Ammon's horn (tissue), 1 donor: ENCODE results near the gene CDK19.

Source experiments
- DNase-seq: peaks from one replicate; pipeline ENCODE4 v3.0.0-alpha.2; 2016; ENCODE audit warnings: low spot score

The CDK19 gene

DNA sequence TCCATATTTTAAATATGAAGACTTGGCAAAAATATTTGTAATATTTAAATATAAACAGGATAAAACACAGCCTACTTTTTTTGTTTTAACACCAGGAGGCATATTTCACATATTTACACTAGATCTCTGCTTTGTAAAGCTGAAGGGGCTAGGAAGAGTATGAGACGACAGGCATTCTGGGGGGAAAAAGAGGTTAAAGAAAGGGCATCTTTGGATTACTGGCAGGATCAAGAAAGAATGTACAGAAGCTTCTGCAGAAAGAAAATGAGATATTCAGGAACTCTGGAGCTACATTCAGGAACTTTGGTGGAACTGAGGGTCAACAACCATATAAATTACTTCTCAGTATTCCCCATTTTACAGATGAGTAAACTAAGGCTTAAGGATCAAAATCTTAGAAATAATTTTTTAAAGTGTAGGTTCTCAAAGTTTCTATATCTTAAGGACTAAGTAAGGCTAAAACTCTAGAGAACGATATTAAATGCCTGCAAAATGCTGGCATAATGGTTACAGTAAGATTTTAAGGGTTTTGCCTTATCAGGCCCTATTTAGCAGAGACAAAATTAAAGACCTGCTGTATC lies 156.5 kb downstream of the CDK19 start:
- no peak for DNase-seq

DNA sequence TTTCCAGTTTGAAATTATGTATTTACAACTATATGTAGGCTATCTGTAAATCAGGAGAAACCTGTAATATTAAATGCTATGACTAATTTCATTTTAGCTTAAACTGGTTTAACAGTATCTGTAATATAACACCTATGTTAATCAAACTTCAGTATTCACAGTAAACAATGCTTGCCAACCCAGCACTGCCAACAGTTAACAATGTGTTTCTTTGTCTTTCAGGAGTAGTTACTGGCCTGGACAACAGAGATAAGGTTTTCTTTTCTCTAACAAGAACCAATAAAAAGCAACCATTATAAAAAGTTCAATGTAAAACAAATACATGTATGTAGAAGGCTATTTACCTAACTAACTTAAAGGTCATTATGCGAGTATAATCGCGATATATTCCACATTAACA lies 158.8 kb downstream of the CDK19 start:
- peak; percentile 75 for DNase-seq

DNA sequence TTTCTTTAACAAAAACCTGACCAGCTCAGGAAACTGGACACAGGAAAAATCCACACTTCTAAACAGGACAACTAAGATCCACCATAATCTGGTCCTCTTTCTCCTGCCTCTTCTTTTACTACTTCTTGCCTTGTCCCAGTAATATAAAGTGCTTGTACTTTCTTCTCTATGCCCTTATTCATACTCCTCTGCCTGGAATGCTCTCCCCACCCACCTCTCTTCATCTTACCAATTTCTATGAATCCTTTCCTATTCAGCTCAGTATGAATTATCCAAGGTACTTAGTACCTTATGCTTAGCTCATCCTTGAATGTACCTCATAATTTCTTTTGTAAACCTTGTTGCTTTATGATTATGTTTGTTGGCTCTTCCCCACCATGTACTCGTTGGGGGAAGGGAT lies 159.4 kb downstream of the CDK19 start:
- no peak for DNase-seq

DNA sequence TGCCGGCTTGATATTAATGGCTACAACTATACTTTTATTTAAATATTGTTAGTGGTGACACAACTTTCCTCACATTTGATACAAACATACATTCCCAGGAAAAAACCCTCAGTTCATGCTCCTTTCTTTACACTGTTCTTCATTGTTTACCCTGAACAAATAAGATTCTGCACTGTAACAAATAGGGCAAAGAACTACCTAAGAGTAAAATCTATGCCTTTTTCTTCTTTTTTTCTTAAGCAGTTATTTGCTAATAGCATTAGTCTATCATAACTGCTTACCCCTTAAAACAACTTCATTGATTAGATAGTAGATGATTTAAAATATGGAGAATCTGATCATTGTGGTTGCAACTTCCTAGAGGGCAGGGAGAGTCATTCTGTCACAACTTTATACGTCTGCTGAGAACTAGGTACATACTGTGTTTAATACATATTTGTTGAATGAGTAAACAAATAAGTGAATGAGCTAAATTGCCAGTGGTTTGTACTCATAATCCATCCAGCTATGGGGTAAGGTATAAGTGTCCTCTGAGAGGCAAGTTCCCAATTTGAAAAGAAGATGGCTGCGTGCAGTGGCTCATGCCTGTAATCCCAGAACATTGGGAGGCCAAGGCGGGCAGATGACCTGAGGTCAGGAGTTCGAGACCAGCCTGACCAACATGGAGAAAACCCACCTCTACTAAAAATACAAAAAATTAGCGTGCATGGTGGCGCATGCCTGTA lies 161.0 kb downstream of the CDK19 start:
- no peak for DNase-seq

DNA sequence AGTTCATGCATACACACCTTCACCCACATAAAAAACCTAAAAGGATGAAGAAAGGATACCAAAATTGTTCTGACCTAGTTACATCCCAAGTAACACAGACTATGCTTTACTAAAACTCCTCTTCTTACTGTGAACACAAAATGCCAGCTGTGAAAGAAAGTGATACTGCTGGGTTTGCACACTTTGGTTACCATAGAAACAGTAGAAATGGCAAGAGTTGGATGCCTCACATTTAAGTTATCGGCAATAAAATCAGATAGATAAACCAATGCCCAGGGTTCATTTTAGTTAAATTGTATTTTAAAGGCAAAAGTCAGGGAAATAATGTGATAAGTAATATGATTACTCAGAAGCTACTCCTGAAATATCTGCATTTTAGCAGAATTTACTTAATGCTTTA lies 161.9 kb downstream of the CDK19 start:
- DNase-seq = no peak

DNA sequence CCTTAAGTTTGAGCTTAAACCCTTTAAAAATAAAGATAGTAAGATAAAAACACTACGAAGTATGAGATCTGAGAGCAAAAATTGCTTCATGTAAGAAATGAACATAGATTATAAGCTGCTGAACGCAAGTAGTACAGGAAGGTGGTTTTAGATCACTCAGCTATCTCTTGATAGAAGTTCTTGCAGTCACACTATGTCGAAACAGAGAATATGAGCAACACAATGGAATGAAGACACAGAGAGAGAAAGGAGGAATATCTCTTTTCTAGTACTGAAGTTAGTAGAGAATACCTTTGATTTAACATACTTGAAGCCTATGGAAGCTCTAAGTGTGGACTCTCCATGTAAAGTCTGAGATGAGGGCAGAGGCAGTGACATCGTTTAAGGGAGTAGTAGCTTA lies 162.7 kb downstream of the CDK19 start:
- DNase-seq = no peak

DNA sequence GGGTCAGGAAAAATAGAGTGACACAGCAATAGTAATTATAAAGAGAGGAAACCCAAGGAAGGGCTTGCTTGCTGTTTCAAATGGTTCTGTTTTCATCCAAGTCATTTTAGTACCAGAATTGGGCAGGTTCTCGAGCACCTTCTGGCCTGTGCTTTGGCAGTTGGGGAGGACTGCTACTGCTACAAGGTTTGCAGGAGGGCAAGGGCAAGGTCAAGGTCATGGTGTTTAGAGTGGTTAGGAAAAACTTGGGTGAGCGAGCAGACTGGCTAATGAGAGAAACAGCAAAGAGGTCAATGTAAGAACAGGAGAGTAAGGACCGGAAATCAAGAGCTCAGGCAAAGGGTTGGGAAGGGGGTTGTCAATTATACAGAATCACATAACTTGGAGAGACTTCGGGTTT lies 164.5 kb downstream of the CDK19 start:
- no peak for DNase-seq

DNA sequence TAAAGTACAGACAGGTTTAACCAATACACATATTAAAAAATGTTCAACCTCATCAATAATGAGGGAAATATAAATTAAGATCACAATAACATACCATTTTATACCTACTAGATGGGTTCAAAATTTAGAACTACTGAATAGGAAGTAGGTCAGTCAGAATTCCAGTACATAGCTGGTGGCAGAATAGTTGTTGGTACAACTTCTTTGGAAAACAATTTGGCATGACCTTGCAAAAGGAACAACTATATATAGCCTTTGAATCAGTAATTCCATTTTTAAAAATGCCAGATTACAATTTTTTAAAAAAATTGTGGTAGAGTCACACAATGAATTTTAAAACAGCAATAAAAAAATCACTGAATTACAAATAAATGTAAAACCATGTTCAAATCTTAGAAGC lies 165.6 kb downstream of the CDK19 start:
- DNase-seq = no peak

DNA sequence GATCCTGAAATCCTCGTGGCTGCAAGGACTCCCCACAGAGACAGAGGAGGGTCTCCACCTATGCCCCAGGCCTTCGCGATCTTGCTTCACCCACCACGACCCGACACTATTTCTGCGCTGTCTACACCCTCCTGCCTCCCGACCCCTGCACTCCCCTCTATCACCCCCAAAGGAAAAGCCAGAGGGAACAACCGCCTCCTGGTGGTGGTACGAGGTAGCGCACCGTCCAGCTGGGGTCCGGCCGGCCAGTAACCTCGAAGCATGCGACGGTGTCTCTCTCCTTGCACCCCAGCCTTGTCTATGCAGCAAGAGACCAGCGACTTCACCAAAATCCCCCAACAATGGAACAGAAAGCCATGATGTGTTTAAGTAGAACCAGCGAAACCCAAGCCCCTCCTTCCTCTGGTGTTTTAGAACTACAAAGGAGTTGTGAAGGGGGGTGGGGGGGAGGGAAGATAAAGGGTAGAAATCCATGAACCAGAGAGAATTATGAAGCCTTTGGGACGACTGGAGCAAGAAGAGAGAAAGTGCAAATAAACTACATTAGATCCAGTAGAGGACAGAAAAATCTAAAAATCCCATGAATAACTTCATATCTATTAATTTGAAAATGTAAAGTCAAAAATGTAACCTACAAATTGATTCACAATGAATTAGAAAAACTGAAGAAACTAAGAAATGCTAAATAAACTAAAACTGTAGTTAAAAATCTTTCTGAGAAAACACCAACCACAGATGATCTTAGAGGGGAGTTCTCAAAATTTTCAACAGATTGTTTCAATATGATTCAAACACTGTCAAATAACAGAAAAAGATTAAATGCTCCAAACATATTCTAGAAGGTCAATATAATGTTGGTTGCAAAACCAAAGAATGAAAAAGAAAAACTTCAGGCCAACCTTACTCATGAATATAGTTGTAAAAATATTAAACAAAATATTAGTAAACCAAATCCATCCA lies 168.0 kb downstream of the CDK19 start:
- DNase-seq = no peak

DNA sequence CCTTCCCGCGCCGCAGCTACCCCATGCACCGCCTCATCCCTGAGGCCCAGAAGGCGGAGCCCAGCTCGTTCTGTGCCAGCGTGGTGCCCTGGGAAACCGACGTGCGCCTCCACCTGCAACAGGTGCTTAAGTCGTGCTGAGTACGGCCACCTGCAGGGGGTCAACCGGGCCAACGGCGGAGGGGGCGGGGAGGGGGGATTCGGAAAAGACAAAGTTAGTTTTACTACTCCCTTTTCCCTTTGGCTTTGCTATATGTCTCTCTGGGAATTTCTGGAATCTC lies 168.9 kb downstream of the CDK19 start:
- DNase-seq = no peak

DNA sequence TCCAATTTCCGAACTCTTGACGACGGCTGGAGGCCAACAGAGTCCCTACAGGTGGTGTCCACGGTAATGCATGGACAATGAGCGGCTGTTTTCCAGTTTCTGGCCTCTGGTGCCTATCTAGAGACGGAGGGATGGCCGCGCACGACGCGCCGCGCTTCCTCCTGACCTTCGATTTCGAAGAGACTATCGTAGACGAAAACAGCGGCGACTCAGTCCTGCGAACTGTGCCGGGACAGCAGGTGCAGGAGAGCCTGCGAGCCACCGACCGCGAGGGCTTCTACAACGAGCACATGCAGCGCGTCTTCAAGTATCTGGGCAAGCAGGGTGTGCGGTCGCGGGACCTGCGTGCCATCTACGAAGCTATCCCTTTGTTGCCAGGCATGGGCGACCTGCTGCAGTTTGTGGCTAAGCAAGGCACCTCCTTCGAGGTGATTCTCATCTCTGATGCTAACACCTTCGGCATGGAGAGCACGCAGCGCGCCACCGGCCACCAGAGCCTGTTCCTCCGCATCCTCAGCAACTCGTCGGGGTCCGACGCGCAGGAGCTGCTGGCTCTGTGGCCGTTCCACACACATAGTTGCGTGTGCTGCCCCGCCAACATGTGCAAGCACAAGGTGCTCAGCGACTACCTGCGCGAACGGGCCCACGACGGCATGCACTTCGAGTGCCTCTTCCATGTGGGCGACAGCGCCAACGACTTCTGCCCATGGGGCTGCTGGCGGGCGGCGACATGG lies 169.4 kb downstream of the CDK19 start:
- DNase-seq = no peak

DNA sequence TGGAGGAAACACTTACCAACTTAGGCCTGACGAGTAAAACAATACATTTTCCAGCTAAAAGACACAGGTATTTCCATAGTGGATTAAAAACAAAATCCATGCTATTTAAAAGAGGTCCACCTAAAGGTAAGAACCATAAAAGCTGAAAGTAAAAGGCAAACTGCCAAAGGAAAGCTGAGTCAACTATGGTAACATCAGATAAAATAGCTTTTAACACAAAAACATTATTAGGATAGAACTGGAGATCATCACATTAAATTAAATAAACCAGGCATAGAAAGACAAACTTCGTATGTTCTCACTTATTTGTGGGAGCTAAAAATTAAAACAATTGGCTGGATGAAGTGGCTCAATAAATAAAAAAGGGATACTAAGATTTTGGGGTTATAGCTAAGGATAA lies 172.1 kb downstream of the CDK19 start:
- DNase-seq = no peak

DNA sequence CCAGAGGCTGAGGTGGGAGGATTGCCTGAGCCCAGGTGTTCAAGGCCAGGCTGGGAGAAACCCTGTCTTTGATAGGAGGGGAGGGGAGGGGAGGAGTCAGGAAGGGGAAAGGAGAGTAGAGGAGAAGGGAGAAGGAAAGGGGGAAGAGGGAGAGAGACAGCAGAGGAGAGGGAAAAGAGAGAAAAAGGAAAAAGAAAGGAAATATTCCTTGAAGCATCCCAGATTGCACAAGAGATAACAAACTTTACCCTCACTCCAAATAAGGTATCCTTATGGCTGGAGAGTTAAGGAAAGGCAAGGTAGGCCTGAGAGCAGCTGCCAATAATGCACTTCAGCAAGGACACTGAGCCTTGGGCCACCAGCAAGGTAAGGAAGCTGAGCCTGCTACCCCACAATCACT lies 172.6 kb downstream of the CDK19 start:
- DNase-seq = no peak

DNA sequence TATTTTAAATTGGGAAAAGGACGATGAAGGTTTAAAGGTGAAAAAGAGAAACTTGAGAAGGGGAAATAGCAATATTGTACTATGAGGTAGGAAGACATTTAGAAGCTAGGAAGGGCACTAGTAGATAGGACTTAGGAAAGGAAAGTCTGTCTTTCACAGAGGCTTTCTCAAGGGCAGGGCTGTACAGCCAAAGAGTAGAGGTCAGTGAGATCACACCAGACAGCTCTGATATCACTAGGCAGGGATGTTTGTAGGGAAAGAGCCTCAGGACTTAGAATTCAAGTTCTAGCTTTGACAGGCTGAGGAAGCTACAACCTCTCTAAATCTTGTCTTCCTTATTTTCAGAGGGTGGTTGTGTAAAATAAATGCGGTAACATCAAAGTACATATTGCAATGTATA lies 178.5 kb downstream of the CDK19 start:
- DNase-seq = no peak

DNA sequence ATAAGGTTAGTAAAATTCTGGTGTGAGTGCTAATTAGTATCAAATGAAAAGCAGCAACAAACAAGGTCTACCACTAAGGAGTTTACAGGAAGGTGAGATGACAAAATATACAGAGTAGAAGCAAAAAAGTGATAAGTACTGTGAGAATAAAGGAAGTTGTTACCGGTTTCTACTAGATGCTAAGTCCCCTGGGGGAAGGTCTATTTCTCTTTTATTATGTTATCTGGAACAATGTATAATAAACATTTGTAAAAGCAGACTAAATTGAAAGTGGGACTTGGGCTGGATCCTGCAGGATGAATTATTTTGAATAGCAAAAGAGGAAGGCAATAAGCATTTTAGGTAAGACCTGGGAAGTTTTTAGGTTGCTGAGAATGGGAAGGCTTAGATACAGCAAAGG lies 180.2 kb downstream of the CDK19 start:
- no peak for DNase-seq

DNA sequence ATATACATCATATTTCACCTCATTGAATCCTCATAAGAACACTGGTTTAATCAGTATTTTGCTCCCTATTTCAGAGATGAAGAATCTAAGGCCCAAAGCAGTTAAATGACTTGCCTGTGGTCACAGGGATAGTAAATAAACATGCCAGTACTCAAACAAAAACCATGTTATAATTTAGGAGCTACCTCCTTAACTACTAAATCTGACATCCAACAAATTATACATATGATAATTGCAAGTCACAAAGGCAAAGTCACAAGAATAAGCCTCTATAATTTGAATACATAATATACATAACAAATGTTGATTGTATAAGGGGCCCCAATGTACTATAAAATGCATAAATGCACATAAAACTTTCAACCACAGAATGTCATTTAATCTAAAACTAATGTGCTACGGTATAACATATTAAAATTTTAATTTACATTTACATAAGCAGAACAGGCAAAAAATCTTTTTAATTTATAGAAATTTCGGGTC lies 181.5 kb downstream of the CDK19 start:
- no peak for DNase-seq

DNA sequence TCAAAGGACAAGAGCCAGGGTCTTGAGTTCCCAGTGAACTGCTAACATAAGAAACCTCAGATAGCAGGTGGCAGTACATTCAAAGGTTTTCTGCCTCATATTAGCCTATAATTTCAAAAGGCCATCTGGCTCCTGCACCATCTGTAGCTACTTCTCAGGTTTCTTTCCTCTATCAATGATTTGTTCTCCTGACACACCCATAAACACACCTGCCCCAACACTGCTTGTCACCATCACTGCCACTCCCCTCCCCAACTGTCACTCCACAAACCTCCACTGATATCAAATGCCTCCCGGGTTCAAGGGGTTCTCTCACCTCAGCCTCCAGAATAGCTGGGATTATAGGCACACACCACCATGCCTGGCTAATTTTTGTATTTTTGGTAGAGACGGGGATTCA lies 186.1 kb downstream of the CDK19 start:
- DNase-seq = no peak

DNA sequence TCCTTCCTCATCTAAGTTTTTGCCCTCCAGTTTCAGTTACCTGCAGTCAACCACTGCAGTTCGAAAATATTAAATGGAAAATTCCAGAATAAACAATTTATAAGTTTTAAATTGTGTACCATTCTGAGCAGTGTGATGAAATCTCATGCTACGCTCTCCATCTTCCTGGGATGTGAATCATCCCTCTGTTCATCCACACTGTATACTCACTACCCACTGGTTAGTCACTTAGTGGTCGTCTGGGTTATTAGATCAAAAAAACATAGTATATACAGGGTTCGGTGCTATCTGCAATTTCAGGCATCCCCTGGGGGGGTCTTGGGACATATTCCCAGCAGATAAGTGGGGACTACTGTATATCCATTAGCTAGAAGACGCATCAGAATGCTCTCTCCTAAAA lies 186.9 kb downstream of the CDK19 start:
- no peak for DNase-seq

DNA sequence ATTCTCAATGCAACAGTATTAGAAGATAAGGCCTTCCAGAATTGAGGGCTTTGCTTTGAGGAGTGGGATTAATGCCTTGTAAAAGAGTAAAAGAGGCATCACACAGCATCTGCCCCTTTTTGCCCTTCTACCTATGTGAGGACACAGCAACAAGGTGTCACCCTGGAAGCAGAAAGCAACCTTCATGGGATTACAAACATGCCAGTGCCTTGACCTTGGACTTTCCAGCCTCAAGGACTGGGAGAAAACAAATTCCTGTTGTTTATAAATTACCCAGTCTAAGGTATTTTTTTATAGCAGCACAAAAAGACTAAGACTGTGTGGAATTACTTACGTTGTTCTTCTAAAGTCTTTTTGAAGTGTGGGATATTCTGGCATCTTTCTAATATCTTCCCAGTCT lies 188.8 kb downstream of the CDK19 start:
- DNase-seq = no peak

DNA sequence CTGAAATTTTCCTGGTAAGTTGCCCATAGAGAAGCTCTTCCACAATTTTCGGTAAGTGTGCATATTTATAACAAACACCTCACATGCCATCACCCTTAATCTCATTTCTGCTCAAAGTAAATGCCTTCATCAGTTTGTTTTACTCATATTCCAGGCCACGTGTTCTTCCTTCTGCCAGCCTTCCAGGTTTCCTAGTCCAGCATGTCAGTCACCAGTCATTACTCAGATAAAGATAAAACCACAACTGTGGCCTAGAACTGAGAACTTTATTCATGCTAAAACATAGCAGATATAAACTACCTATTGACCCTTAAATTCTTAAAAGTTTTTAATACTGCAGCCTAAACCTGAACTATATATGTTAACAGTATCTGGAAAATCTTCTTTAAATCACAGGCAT lies 189.4 kb downstream of the CDK19 start:
- no peak for DNase-seq

DNA sequence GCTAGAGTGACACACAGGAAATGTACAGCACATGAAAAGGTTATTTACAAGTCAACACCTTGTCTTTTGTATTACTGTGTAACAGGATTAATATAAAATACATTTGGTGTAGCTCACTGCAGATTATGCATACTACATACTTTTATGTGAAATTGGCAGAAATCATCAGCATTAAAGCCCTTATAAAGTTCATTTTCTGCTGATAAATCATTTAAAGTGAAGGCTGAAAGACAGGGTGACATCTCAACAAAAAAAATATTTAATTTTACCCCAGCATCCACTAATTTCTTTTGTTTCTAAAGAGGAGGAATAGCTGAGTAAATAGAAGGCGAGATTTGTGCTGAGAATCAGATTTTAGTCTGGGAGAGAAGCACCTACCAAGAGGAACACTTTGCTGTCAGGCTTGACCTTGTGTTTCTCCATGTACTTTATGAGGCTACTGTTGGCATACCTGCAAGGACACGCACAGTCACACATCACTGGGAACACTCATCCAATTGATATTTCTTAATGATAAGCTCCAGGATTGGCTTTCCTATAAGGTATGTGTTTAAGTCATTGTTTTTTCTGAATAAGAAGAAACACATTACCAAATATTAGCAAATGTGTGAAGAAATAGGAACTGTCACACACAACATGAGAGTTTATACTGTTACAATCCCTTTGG lies 192.2 kb downstream of the CDK19 start:
- DNase-seq = no peak

DNA sequence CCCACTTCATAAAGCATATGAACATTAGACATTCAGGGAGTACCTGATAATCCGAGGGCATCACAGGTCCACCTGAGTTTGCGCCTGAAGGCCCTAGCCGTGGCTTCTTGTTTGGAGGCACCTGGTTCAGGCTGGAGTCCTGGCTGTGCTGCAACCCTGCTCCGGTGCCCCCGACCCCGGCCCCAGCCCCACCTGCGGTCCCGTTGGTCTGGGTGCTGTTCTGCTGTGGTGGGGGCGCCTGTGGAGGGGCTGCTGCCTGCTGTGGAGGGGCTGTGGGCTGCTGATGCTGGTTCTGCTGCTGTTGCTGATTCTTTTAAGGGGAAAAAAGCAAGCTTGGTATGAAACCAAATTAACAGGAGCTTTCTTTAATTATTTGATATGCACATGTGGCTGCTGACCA lies 194.2 kb downstream of the CDK19 start:
- no peak for DNase-seq
